ENCODE measurements around the gene NFKB2. TPM values are rescaled to one million over a fixed set of nuclear protein-coding genes. Genes with fewer than 3 reads are reported as not detected.

NFKB2 gene
- total RNA-seq, 4 donors from 2014 or later = 13.7 to 54.4 (median 28.8) TPM

DNA sequence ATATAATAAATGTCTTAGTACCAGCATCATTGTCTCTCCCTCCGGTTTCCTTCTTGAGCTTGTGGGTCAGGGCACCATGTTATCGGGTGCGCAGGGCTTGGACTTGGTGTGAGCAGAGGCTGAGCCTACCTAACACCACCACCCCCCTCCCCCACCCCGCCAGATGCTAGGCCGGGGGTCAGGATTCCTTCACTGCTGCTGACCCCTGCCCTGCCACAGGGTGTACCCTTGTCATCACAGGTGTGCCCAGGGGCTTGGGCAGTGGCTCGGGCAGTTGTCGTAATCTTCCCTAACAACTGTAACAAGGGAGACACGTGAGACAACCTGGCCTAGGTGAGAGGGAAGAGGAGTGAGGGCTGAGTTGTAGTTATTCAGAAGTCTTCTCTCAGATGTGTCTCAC lies 12.6 kb upstream of the NFKB2 start:
- TF ChIP-seq, protein P1, sequence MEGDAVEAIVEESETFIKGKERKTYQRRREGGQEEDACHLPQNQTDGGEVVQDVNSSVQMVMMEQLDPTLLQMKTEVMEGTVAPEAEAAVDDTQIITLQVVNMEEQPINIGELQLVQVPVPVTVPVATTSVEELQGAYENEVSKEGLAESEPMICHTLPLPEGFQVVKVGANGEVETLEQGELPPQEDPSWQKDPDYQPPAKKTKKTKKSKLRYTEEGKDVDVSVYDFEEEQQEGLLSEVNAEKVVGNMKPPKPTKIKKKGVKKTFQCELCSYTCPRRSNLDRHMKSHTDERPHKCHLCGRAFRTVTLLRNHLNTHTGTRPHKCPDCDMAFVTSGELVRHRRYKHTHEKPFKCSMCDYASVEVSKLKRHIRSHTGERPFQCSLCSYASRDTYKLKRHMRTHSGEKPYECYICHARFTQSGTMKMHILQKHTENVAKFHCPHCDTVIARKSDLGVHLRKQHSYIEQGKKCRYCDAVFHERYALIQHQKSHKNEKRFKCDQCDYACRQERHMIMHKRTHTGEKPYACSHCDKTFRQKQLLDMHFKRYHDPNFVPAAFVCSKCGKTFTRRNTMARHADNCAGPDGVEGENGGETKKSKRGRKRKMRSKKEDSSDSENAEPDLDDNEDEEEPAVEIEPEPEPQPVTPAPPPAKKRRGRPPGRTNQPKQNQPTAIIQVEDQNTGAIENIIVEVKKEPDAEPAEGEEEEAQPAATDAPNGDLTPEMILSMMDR (IDR thresholded peaks at IDR 0.05) = no peak
- DNase-seq (ENCODE audit: low spot score) (no peak), ATAC-seq (ENCODE audit: low FRiP score) (no peak)

DNA sequence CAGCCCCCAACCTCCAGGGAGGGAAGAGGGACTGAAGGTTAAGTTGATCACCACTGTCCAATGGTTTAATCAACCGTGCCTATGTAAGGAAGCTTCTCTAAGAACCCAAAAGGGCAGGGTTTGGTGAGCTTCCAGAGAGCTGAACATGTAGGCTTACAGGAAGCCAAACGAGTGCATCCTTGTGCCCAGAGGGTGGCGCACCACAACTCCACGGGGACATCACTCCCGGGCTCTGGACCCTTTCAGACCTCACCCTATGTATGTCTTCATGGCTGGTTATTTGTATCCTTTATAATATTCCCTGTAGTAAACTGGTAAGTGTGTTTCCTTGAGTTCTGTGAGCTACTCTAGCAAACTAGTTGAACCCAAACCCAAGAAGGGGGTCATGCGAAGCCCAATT lies 11.5 kb upstream of the NFKB2 start:
- TF ChIP-seq, protein P1 (IDR thresholded peaks at IDR 0.05) = no peak
- DNase-seq (ENCODE audit: low spot score) (no peak), ATAC-seq (ENCODE audit: low FRiP score) (no peak)

DNA sequence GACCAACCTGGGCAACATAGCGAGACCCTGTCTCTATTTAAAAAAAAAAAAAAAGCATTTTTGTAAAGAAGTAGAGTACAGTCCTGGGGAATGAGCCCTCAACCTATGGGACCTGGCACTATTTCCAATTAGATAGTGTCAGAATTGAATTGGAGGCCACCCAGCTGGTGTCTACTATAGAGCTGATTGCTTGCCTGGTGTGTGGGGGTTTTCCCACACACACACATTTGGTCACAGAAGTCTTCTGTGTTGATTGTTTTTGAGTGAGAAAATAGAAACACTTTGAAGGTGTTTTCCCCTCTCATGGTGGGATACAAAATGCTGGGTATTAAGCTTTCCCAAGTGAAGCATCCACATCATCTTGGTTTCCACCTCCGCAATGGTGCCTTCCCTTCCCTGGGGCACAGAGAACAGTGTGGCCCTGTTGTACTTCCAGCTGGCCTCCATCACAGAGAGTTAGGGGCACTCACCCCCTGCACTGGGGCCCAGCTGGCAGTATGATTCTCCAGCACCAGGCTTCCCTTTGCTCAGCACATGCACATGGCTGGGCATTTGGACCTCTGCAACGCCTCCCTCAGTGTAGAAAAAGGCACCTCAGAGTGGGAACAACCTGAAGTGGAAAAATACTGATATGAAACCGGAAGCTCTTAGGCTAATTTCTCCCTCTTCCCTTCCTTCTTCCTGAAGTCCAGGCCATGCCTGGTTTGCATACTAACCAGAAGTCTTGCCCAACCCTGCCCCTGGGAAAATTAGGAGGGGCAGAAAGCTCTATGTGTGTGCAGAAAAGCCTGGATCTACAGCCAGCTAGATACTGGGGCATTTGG lies 10.7 kb upstream of the NFKB2 start:
- TF ChIP-seq, protein P1 (IDR thresholded peaks at IDR 0.05) = no peak
- peak; percentile 41 for ATAC-seq (ENCODE audit: low FRiP score)
- no peak for DNase-seq (ENCODE audit: low spot score)

DNA sequence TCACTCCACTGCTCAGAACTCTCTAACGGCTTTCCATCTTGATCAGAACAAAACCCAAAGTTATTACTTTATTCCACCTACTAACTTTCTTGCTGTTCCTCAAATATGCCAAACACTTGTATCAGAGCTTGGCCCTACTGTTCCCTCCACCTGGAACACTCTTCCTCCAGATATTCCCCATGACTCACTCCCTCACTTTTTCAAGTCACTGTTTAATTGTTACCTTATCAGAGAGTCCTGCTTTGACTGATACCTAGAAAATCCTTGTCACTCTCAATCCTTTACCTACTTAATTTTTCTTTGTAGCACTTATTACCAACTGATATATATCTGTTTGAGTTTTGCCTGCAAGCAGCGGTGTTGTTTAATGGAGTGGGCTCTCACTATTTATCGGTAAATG lies 5.6 kb upstream of the NFKB2 start:
- TF ChIP-seq, protein P1 (IDR thresholded peaks at IDR 0.05) = no peak
- no peak for DNase-seq (ENCODE audit: low spot score)

DNA sequence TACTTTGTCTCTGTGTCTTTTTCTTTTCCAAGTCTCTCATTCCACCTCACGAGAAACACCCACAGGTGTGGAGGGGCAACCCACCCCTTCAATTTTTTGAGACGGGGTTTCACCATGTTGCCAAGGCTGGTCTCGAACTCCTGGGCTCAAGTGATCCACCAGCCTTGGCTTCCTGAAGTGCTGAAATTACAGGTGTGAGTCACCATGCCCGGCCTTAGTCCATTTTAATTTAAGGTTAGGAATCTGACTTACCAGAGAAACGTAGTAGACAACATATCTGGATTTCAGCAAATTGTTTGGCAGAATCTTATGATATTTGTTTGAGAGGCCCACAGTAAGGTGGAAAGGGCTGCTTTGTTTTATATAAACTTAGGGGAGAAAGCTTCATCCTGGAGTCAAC lies 3.2 kb upstream of the NFKB2 start:
- ATAC-seq (ENCODE audit: low FRiP score) (no peak), DNase-seq (ENCODE audit: low spot score) (no peak)
- TF ChIP-seq, protein P1 (IDR thresholded peaks at IDR 0.05) = no peak

More for the DNA sequence above, 5.6 kb upstream of the NFKB2 start:
- no peak for ATAC-seq (ENCODE audit: low FRiP score)

DNA sequence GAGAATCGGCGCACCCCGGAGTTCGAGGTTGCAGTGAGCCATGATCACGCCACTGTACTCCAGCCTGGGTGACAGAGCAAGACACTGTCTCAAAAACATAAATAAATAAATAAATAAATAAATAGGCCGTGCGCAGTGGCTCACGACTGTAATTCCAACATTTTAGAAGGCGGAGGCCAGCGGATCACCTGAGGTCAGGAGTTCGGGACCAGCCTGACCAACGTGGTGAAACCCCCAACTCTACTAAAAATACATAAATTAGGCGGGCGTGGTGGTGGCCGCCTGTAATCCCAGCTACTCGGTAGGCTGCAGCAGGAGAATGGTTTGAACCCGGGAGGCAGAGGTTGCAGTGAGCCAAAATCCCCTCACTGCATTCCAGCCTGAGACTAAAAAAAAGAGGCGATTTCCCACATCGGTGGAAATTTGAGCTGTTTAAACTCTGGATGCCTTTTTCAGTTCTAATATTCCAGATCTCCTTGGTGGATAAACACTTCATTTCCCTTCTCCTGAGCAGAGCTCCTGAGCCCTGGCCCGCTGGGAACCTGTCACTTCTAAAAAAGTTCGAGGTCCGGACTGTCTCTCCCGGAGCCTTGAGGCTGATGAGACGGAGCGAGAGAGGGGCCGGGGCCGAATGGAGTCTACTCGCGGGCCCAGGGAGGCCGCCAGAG lies 2.0 kb upstream of the NFKB2 start:
- TF ChIP-seq, protein P1 (IDR thresholded peaks at IDR 0.05) = peak in 1 of 3 donors; percentile 86
- DNase-seq (ENCODE audit: low spot score) = no peak
- ATAC-seq (ENCODE audit: low FRiP score) = no peak
